IMR-90 (cell line): ENCODE measurements around the gene SLC25A51. TPM values are rescaled to one million over a fixed set of nuclear protein-coding genes. Genes with fewer than 3 reads are reported as not detected.
A peak's percentile ranks its signal among the peaks of the same experiment; 100 is the strongest.

ENCODE experiments used
- ATAC-seq: fragments of 200-7000 bp; cut with Tn5 transposase; 2 replicates; pipeline ENCODE4 v1.9.1; 2020; ENCODE audit warnings: low read depth, mild to moderate bottlenecking, moderate library complexity
- BruUV-seq: library from RNA; stranded (reverse); fragments of 400-500 nt; replicated peaks from 2 replicates; lab custom pipeline; 2021; lab: Mats Ljungman, UMichigan
- CTCF ChIA-PET: fragments of 300-600 bp; formaldehyde crosslinking; extraction: SDS; loops from one replicate; lab custom pipeline; 2021; ENCODE audit warnings: antibody characterized with exemption; lab: Yijun Ruan, JAX
- POLR2A ChIA-PET: fragments of 300-600 bp; sonication (Branson Sonifier 250); formaldehyde crosslinking; loops from one replicate; lab custom pipeline; 2022; ENCODE audit warnings: antibody characterized with exemption; ENCODE audit not compliant: unreplicated experiment; lab: Charles Lee
- DNase-seq: peaks from one replicate; pipeline ENCODE4 v3.0.0; 2013
- H2AFZ ChIP-seq: replicated peaks from 2 replicates; pipeline ENCODE3; 2013; ENCODE audit warnings: low read length, mild to moderate bottlenecking; ENCODE audit not compliant: poor library complexity
- H2AK5ac ChIP-seq: 2 replicates; pipeline ENCODE4 v1.6.1; 2013; ENCODE audit warnings: low read depth, low read length, inconsistent platforms
- H2AK9ac ChIP-seq: replicated peaks from 2 replicates; pipeline ENCODE3; 2013; ENCODE audit warnings: mild to moderate bottlenecking, low read depth, low read length, moderate library complexity; ENCODE audit not compliant: poor library complexity
- H2BK120ac ChIP-seq: 2 replicates; pipeline ENCODE4 v1.6.1; 2013; ENCODE audit warnings: low read depth, low read length, inconsistent platforms
- H2BK15ac ChIP-seq: 3 replicates; pipeline ENCODE4 v1.6.1; 2013; ENCODE audit warnings: low read depth, low read length, inconsistent platforms
- H2BK20ac ChIP-seq: 2 replicates; pipeline ENCODE4 v1.6.1; 2013; ENCODE audit warnings: low read depth, mild to moderate bottlenecking, inconsistent platforms, low read length, moderate library complexity
- H2BK5ac ChIP-seq: 2 replicates; pipeline ENCODE4 v1.6.1; 2013; ENCODE audit warnings: mild to moderate bottlenecking, low read depth, low read length, inconsistent platforms; ENCODE audit not compliant: poor library complexity, severe bottlenecking
- H3K14ac ChIP-seq: replicated peaks from 2 replicates; pipeline ENCODE4 v1.6.1; 2013; ENCODE audit warnings: low read depth, low read length, inconsistent platforms
- H3K18ac ChIP-seq: 2 replicates; pipeline ENCODE4 v1.6.1; 2013; ENCODE audit warnings: low read depth, low read length, control low read depth
- H3K23ac ChIP-seq: 2 replicates; pipeline ENCODE4 v1.6.1; 2013; ENCODE audit warnings: low read depth, low read length, inconsistent platforms
- H3K27ac ChIP-seq: 2 replicates; pipeline ENCODE4 v1.5.1; 2013; ENCODE audit warnings: mild to moderate bottlenecking, control low read depth, low read length; ENCODE audit not compliant: insufficient read depth
- H3K27me3 ChIP-seq: 2 replicates; pipeline ENCODE4 v1.6.1; 2013; ENCODE audit warnings: low read length; ENCODE audit not compliant: control insufficient read depth, insufficient read depth
- H3K36me3 ChIP-seq: 2 replicates; pipeline ENCODE4 v1.6.1; 2013; ENCODE audit warnings: low read length, mixed read lengths; ENCODE audit not compliant: control insufficient read depth, insufficient read depth
- H3K4ac ChIP-seq: 2 replicates; pipeline ENCODE4 v1.6.1; 2013; ENCODE audit warnings: low read depth, low read length, inconsistent platforms
- H3K4me1 ChIP-seq: 2 replicates; pipeline ENCODE4 v1.6.1; 2013; ENCODE audit warnings: low read length, mixed read lengths; ENCODE audit not compliant: control insufficient read depth, insufficient read depth
- H3K4me2 ChIP-seq: 2 replicates; pipeline ENCODE4 v1.6.1; 2013; ENCODE audit warnings: low read depth, mild to moderate bottlenecking, control low read depth, low read length, moderate library complexity
- H3K4me3 ChIP-seq: 2 replicates; pipeline ENCODE4 v1.5.1; 2013; ENCODE audit warnings: low read depth, mild to moderate bottlenecking, control low read depth, low read length, moderate library complexity; ENCODE audit not compliant: insufficient read depth
- H3K56ac ChIP-seq: 2 replicates; pipeline ENCODE4 v1.6.1; 2013; ENCODE audit warnings: low read length, inconsistent platforms; ENCODE audit not compliant: insufficient read depth; ENCODE audit errors: extremely low read depth
- H3K79me1 ChIP-seq, 2 experiments: 2 replicates each; pipeline ENCODE4 v1.6.1; 2013; ENCODE audit warnings: low read length in 2 of 2, inconsistent platforms in 1 of 2, low read depth in 1 of 2
- H3K9ac ChIP-seq: 2 replicates; pipeline ENCODE4 v1.6.1; 2013; ENCODE audit warnings: low read depth, low read length, control low read depth
- H3K9me1 ChIP-seq: 2 replicates; pipeline ENCODE4 v1.6.1; 2013; ENCODE audit warnings: low read length, inconsistent platforms; ENCODE audit not compliant: insufficient read depth
- H3K9me3 ChIP-seq: 2 replicates; pipeline ENCODE4 v1.6.1; 2013; ENCODE audit warnings: low read length; ENCODE audit not compliant: control insufficient read depth, insufficient read depth
- H4K20me1 ChIP-seq: 2 replicates; pipeline ENCODE4 v1.6.1; 2013; ENCODE audit warnings: low read length, inconsistent platforms; ENCODE audit not compliant: insufficient read depth
- H4K5ac ChIP-seq: 2 replicates; pipeline ENCODE4 v1.6.1; 2013; ENCODE audit warnings: mild to moderate bottlenecking, low read depth, low read length, control low read depth
- H4K8ac ChIP-seq, 2 experiments: 2 replicates each; pipeline ENCODE4 v1.6.1; 2013; ENCODE audit warnings: low read depth in 2 of 2, low read length in 2 of 2, control low read depth in 1 of 2, inconsistent platforms in 1 of 2
- H4K91ac ChIP-seq: 2 replicates; pipeline ENCODE4 v1.6.1; 2013; ENCODE audit warnings: low read depth, low read length, inconsistent platforms; ENCODE audit not compliant: insufficient read depth
- BHLHE40 ChIP-seq: fragments of 150-350 bp; IDR thresholded peaks from 2 replicates; pipeline ENCODE4 v1.6.1; 2016; ENCODE audit warnings: mild to moderate bottlenecking, low read depth, low read length
- CEBPB ChIP-seq: IDR thresholded peaks from 2 replicates; pipeline ENCODE4 v1.6.1; 2012; ENCODE audit warnings: low read depth, low read length, improper control_type of control experiment
- ELK1 ChIP-seq: fragments of 150-350 bp; IDR thresholded peaks from 2 replicates; pipeline ENCODE4 v1.6.1; 2016; ENCODE audit warnings: low read depth, mild to moderate bottlenecking, low read length, moderate library complexity, borderline replicate concordance
- FOS ChIP-seq: fragments of 150-350 bp; IDR thresholded peaks from 2 replicates; pipeline ENCODE4 v1.6.1; 2016; ENCODE audit warnings: low read depth, low read length
- MAFK ChIP-seq: IDR thresholded peaks from 2 replicates; pipeline ENCODE4 v1.6.1; 2012; ENCODE audit warnings: low read depth, low read length, improper control_type of control experiment
- MAZ ChIP-seq: IDR thresholded peaks from 2 replicates; pipeline ENCODE4 v1.6.1; 2012; ENCODE audit warnings: low read depth, mild to moderate bottlenecking, low read length, improper control_type of control experiment, moderate library complexity, borderline replicate concordance
- MXI1 ChIP-seq: IDR thresholded peaks from 2 replicates; pipeline ENCODE4 v1.6.1; 2012; ENCODE audit warnings: low read depth, mild to moderate bottlenecking, low read length, moderate library complexity, borderline replicate concordance
- NFE2L2 ChIP-seq: fragments of 150-350 bp; IDR thresholded peaks from 2 replicates; pipeline ENCODE4 v1.6.1; 2016; ENCODE audit warnings: low read depth, mild to moderate bottlenecking, low read length
- RAD21 ChIP-seq: IDR thresholded peaks from 2 replicates; pipeline ENCODE4 v1.6.1; 2012; ENCODE audit warnings: low read length, improper control_type of control experiment
- RCOR1 ChIP-seq: IDR thresholded peaks from 2 replicates; pipeline ENCODE4 v1.6.1; 2012; ENCODE audit warnings: mild to moderate bottlenecking, low read length, improper control_type of control experiment; ENCODE audit not compliant: insufficient replicate concordance
- RFX5 ChIP-seq: IDR thresholded peaks from 2 replicates; pipeline ENCODE4 v1.8.0; 2012; ENCODE audit warnings: low read depth, mild to moderate bottlenecking, low read length, moderate library complexity
- SMC3 ChIP-seq: fragments of 150-350 bp; IDR thresholded peaks from 2 replicates; pipeline ENCODE4 v1.6.1; 2016; ENCODE audit warnings: low read depth, mild to moderate bottlenecking, antibody characterized with exemption, low read length, moderate library complexity
- WGBS, 2 experiments: methylation state at CpG; one replicate each; pipeline versions ENCODE4 v1.1.5 to v1.1.7; 2013; ENCODE audit warnings: missing lambda C conversion rate in 2 of 2; ENCODE audit not compliant: insufficient read length in 1 of 2; ENCODE audit errors: extremely low coverage in 2 of 2; 5-methylcytosine and 5-hydroxymethylcytosine counted together
- dilution Hi-C: fragments of 300-500 bp; cut with HindIII; formaldehyde crosslinking; loops from one replicate; pipeline ENCODE4 v1.14.3; 2018; ENCODE audit warnings: low sequenced_read_pairs; ENCODE audit not compliant: unreplicated experiment
- in situ Hi-C: fragments of 300-500 bp; cut with MboI; formaldehyde crosslinking; loops from 3 replicates; pipeline ENCODE4 v1.14.3; 2019; ENCODE audit warnings: low sequenced_read_pairs, inconsistent platforms, mixed read lengths
- intact Hi-C: fragments of 100-400 bp; cut with micrococcal nuclease; formaldehyde crosslinking; loops from 2 replicates; pipeline ENCODE4 v1.10.0; 2022
- polyA plus RNA-seq, 3 experiments: library from polyadenylated mRNA; depleted of rRNA; stranded (reverse); fragments of >200 nt; gene quantifications; 2 replicates each; pipeline ENCODE4 v1.2.3, GENCODE V29; 2012; ENCODE audit warnings: low replicate concordance in 1 of 3
- total RNA-seq: library from RNA; depleted of rRNA; stranded (reverse); fragments of >200 nt; gene quantifications from 2 replicates; pipeline ENCODE4 v1.2.3, GENCODE V29; 2012
- TF ChIP-seq, protein P1 (sequence below): fragments of 150-350 bp; IDR thresholded peaks from 2 replicates; pipeline ENCODE4 v1.6.1; 2017; ENCODE audit warnings: mild to moderate bottlenecking, antibody characterized with exemption, low read length, low read depth

SLC25A51 gene
- total and polyA plus RNA-seq, 2 of the 4 experiments (the other 2 are of a cell fraction): 14.1 to 81.6 TPM

DNA sequence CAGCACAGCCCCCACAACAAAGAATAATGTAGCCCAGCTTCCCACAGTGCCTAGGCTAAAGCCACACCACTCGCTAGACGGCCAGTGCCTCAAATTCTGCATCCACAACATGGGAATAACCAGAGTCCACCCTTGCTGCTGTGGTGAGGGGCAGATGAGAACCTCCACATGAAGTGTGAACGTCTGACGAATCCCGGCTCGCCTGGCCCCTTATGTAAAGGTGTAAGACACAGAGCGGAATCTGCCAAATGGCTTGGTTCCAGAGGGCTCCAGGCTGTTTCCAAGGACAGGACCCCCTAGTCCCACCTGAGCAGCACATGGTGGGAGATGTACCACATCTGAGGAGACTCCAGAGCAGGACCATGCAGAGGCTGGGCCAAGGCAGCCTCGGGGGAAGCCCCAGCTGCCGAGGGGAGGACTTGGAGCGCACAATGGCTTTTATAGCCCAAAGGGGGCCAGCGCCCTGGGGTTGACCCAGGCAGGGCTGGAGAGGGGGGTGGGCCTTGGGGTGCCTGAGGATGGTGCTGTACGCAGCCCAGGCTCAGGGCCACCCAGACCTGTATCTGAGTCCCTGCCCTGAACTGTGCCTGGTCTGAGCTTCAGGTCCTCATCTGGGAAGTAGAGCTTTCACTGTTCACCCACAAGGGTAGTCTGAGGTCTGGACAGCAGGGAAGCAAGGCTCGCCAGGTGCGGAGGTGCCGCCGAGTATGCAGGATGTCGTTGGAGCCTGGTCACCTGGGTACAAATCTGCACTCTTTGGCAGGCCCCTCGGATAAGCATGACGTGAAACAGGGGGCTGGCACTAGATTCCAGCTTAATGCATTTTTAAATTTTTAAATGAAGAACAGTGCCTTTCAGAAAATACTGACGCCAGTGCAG lies 24.9 kb upstream of the SLC25A51 start:
- no TSS peak for BruUV-seq
- Histone ChIP-seq H3K27me3 (no peaks in the 10 kb centered on the region), H3K9ac (no peak overlapping the region), H4K20me1 (peaks cover 15% of the 10 kb centered on the region), H3K4me1 (peaks cover 16% of the 10 kb centered on the region), H3K4me2 (no peak overlapping the region), H3K4me3 (no peak overlapping the region), H3K27ac (no peak overlapping the region), H3K14ac (no peak overlapping the region), H2BK15ac (no peak overlapping the region), H3K79me1 (peaks cover 60 to 88% of the 10 kb centered on the region in 2 experiments), H2AK5ac (no peak overlapping the region), H2AFZ (no peak overlapping the region), H3K23ac (no peak overlapping the region), H2BK120ac (no peak overlapping the region), H2AK9ac (peak overlapping the region; percentile 15), H4K5ac (no peak overlapping the region), H3K18ac (no peak overlapping the region), H3K56ac (no peak overlapping the region), H4K91ac (no peak overlapping the region), H2BK5ac (no peak overlapping the region), H3K36me3 (peaks cover 31% of the 10 kb centered on the region), H2BK20ac (no peak overlapping the region), H4K8ac (0 out of 4 replicates have a peak overlapping the region, but pooled peaks of 1 of the 2 experiments have one; percentile 32), H3K9me3 (no peaks in the 10 kb centered on the region), H3K9me1 (peaks cover 30% of the 10 kb centered on the region), H3K4ac (no peak overlapping the region)
- ATAC-seq (no peak), DNase-seq (no peak)
- CTCF ChIA-PET: interaction anchor here (0.6 kb wide), 1 partner anchor 13 kb away, joined by 3 read pairs; no protein-coding TSS in a partner anchor
- dilution Hi-C loops (loop anchor here (25.0 kb wide), 1 partner anchor 134 kb away; the partner anchor contains the start of gene SHB), intact Hi-C loops (no loop called here), in situ Hi-C loops (loop anchor here (10.0 kb wide), 1 partner anchor 136 kb away; the partner anchor contains the start of gene SHB)
- no peak for TF ChIP-seq FOS
- TF ChIP-seq NFE2L2: no peak
- no peak for TF ChIP-seq CEBPB
- TF ChIP-seq, protein P1, sequence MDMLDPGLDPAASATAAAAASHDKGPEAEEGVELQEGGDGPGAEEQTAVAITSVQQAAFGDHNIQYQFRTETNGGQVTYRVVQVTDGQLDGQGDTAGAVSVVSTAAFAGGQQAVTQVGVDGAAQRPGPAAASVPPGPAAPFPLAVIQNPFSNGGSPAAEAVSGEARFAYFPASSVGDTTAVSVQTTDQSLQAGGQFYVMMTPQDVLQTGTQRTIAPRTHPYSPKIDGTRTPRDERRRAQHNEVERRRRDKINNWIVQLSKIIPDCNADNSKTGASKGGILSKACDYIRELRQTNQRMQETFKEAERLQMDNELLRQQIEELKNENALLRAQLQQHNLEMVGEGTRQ: no peak
- no peak for TF ChIP-seq BHLHE40
- TF ChIP-seq RFX5: no peak
- no peak for TF ChIP-seq SMC3
- no peak for TF ChIP-seq RAD21
- no peak for TF ChIP-seq MAZ
- TF ChIP-seq RCOR1: no peak
- no peak for TF ChIP-seq MAFK
- TF ChIP-seq MXI1: no peak
- no peak for TF ChIP-seq ELK1
- POLR2A ChIA-PET: no interaction called here
- 92% methylated on average over 10 of the region's 20 CpGs; no CpG with 5 or more reads in 1 of the 2 experiments for WGBS, 2 experiments
